ENCODE results near the gene FNTB.

Gene FNTB

GRCh38 chr14:64986648-64987437 is at the start of gene FNTB:
Gene FNTB (plus strand): TSS chr14:64986895. CDS start chr14:64986954, 59 bp downstream.
- DNase-seq (ENCODE audit: low read depth in 4 of 4, low spot score in 1 of 4) = peak; percentile 75 to 92 (median 84)

- no peak for DNase-seq (ENCODE audit: low read depth in 4 of 4, low spot score in 1 of 4)
These were observed 49.4 kb upstream of the FNTB start for GRCh38 chr14:64937171-64937820.

- no peak for DNase-seq (ENCODE audit: low read depth in 4 of 4, low spot score in 1 of 4)
These were observed 48.9 kb upstream of the FNTB start for GRCh38 chr14:64937821-64938193.

- no peak for DNase-seq (ENCODE audit: low read depth in 4 of 4, low spot score in 1 of 4)
These were observed 47.5 kb upstream of the FNTB start for GRCh38 chr14:64938972-64939816.

- no peak for DNase-seq (ENCODE audit: low read depth in 4 of 4, low spot score in 1 of 4)
These were observed 46.9 kb upstream of the FNTB start for GRCh38 chr14:64939817-64940190.

- no peak for DNase-seq (ENCODE audit: low read depth in 4 of 4, low spot score in 1 of 4)
These were observed 46.3 kb upstream of the FNTB start for GRCh38 chr14:64940336-64940910.

GRCh38 chr14:64942531-64943111 is 44.1 kb upstream of the FNTB start, which contains the start of gene GPX2:
Gene GPX2 (minus strand): TSS chr14:64942745. CDS start chr14:64942726, 19 bp downstream.
- no peak for DNase-seq (ENCODE audit: low read depth in 4 of 4, low spot score in 1 of 4)

- DNase-seq (ENCODE audit: low read depth in 4 of 4, low spot score in 1 of 4) = no peak
These were observed 43.1 kb upstream of the FNTB start for GRCh38 chr14:64943556-64943955.

GRCh38 chr14:64944041-64944440 is 42.7 kb upstream of the FNTB start:
- no peak for DNase-seq (ENCODE audit: low read depth in 4 of 4, low spot score in 1 of 4)

GRCh38 chr14:64944861-64945260 is 41.8 kb upstream of the FNTB start:
- no peak for DNase-seq (ENCODE audit: low read depth in 4 of 4, low spot score in 1 of 4)

- no peak for DNase-seq (ENCODE audit: low read depth in 4 of 4, low spot score in 1 of 4)
These were observed 41.1 kb upstream of the FNTB start for GRCh38 chr14:64945431-64946178.

- no peak for DNase-seq (ENCODE audit: low read depth in 4 of 4, low spot score in 1 of 4)
These were observed 40.2 kb upstream of the FNTB start for GRCh38 chr14:64946310-64947045.

- no peak for DNase-seq (ENCODE audit: low read depth in 4 of 4, low spot score in 1 of 4)
These were observed 38.7 kb upstream of the FNTB start for GRCh38 chr14:64947710-64948611.

GRCh38 chr14:64948612-64949210 is 38.0 kb upstream of the FNTB start:
- no peak for DNase-seq (ENCODE audit: low read depth in 4 of 4, low spot score in 1 of 4)

- no peak for DNase-seq (ENCODE audit: low read depth in 4 of 4, low spot score in 1 of 4)
These were observed 35.8 kb upstream of the FNTB start for GRCh38 chr14:64950889-64951288.

- no peak for DNase-seq (ENCODE audit: low read depth in 4 of 4, low spot score in 1 of 4)
These were observed 35.4 kb upstream of the FNTB start for GRCh38 chr14:64951291-64951690.

- no peak for DNase-seq (ENCODE audit: low read depth in 4 of 4, low spot score in 1 of 4)
These were observed 35.0 kb upstream of the FNTB start for GRCh38 chr14:64951724-64952123.

Measured in stimulated activated CD4-positive, alpha-beta T cell treated with anti-CD3 and anti-CD28 coated beads, Interleukin-1b, Interleukin-23, amount 100 ng/mL, for 24 hours (primary cell).